ENCODE data around the gene TSPAN18. TPM values are rescaled to one million over a fixed set of nuclear protein-coding genes. Genes with fewer than 3 reads are reported as not detected.

TSPAN18 gene
- total and polyA plus RNA-seq, 2 of the 4 experiments (the other 2 are of a cell fraction): 0.36 to 1.1 TPM

DNA sequence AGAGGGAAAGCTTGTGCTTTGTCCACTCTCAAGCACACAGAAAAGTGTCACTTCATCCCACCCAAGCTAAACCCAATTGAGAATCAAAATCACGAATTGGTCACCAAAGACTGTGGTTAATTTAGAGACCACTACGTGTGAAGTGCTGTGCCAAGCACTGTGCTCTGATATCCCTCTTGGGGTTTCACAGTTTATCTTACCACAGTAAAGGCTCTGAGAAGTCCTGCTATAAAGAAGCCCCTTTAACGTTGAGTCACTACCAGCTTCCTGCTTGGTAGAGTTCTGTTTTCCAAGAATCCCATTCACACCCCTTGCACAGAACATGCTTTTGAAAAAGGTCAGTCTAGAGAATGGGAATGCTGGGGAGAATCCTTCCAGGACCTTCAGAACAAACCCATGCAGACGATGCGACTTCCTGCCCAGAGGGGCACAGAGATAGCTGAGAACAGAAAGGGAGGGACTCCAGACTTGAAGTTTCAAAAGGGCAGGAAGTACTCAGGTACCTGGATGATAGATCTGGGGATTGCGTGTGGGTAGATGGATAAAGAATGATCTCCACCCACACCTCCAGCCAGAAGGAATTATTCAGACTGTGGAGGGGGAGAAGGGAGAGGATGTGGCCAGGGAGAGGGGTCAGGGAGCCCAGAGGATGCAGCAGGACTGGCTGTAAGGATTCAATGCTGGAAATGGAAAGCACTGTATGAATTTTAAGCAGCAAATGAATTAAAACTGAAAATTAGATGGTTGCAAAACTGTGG is 18.1 kb upstream of the TSPAN18 start:
- intact Hi-C loops (cut with micrococcal nuclease) (no loop called here), in situ Hi-C loops (cut with MboI; ENCODE audit: low sequenced_read_pairs) (no loop called here), dilution Hi-C loops (cut with HindIII; ENCODE audit: low sequenced_read_pairs, unreplicated experiment) (no loop called here)
- Histone ChIP-seq H3K27ac (ENCODE audit: insufficient read depth, low read length) (no peak overlapping the region), H3K18ac (ENCODE audit: low read depth, low read length) (no peak overlapping the region), H3K79me1 (ENCODE audit: low read depth in 1 of 2, low read length in 2 of 2) (no peaks in the 10 kb centered on the region), H2AK9ac (replicated peaks; ENCODE audit: low read depth, low read length, poor library complexity) (no peak overlapping the region), H2BK20ac (ENCODE audit: low read depth, low read length) (no peak overlapping the region), H3K9me1 (ENCODE audit: insufficient read depth, low read length) (no peaks in the 10 kb centered on the region), H2BK15ac (ENCODE audit: low read depth, low read length) (no peak overlapping the region), H2BK5ac (ENCODE audit: low read depth, low read length, poor library complexity, severe bottlenecking) (no peak overlapping the region), H3K14ac (replicated peaks; ENCODE audit: low read depth, low read length) (no peak overlapping the region), H3K4ac (ENCODE audit: low read depth, low read length) (no peak overlapping the region), H4K91ac (ENCODE audit: insufficient read depth, low read depth, low read length) (no peak overlapping the region), H3K9me3 (ENCODE audit: control insufficient read depth, insufficient read depth, low read length) (peaks cover 10% of the 10 kb centered on the region), H4K20me1 (ENCODE audit: insufficient read depth, low read length) (no peaks in the 10 kb centered on the region), H2AFZ (replicated peaks; ENCODE audit: low read length, poor library complexity) (no peak overlapping the region), H4K5ac (ENCODE audit: low read depth, low read length) (no peak overlapping the region), H4K8ac (ENCODE audit: low read depth in 2 of 2, low read length in 2 of 2) (no peak overlapping the region), H3K23ac (ENCODE audit: low read depth, low read length) (no peak overlapping the region), H3K56ac (ENCODE audit: extremely low read depth, insufficient read depth, low read length) (no peak overlapping the region), H3K4me3 (ENCODE audit: insufficient read depth, low read depth, low read length) (no peak overlapping the region), H3K4me1 (ENCODE audit: control insufficient read depth, insufficient read depth, low read length) (no peaks in the 10 kb centered on the region), H2BK120ac (ENCODE audit: low read depth, low read length) (no peak overlapping the region), H2AK5ac (ENCODE audit: low read depth, low read length) (no peak overlapping the region), H3K4me2 (ENCODE audit: low read depth, low read length) (no peak overlapping the region), H3K27me3 (ENCODE audit: control insufficient read depth, insufficient read depth, low read length) (peaks cover 28% of the 10 kb centered on the region), H3K36me3 (ENCODE audit: control insufficient read depth, insufficient read depth, low read length) (no peaks in the 10 kb centered on the region), H3K9ac (ENCODE audit: low read depth, low read length) (no peak overlapping the region)
- DNase-seq (no peak), ATAC-seq (ENCODE audit: low read depth) (no peak)
- ChIA-PET CTCF (no interaction called here), POLR2A (ENCODE audit: unreplicated experiment) (no interaction called here)
- no TSS peak for BruUV-seq (replicated peaks)
- 83% methylated on average over 2 of the region's 6 CpGs; no CpG with 5 or more reads in 1 of the 2 experiments for WGBS, 2 experiments (ENCODE audit: extremely low coverage in 2 of 2, insufficient read length in 1 of 2)
- no peak for TF ChIP-seq RCOR1 (IDR thresholded peaks at IDR 0.05; ENCODE audit: insufficient replicate concordance, low read length)
- no peak for TF ChIP-seq RFX5 (IDR thresholded peaks at IDR 0.05; ENCODE audit: low read depth, low read length)
- no peak for TF ChIP-seq CEBPB (IDR thresholded peaks at IDR 0.05; ENCODE audit: low read depth, low read length)

All from IMR-90 (cell line).